Fibroblast of the conjunctiva (primary cell): ENCODE data around the gene TEKT2.

ENCODE experiments used
- DNase-seq: peaks from one replicate; pipeline ENCODE4 v3.0.0-alpha.2; 2010; ENCODE audit warnings: low read depth

TEKT2 gene

DNA sequence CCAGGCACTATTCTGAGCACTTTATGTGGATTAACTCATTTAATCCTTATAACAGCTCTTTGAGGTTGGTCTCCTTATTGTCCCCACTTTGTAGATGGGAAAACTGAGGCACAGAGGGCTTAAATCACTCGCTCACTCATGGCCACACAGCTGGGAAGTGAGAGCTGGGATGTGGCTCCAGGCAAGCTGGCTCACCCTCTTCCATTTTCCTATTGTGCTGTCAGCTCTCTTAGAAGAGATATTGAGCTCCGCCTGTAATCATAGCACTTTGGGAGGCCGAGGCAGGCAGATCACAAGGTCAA is 45.0 kb downstream of the TEKT2 start:
- no peak for DNase-seq

DNA sequence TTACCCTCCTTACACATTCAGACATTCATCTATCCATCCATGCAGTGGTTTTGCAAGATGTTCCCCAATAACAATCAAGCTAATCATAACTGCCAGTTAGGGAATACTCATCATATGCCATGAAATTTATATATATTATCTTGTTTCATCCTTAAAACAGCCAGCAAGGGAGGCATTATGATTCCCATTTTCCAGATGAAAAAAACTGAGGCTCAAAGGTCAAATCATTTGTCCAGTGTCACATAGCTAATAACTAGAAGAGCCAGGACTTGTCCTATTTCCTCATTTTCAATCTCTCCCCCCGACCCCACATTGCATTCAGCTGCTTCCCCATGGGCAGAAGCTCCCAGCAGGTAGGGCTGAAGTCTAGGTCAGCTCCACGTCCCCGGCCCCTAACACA is 48.1 kb downstream of the TEKT2 start:
- no peak for DNase-seq

DNA sequence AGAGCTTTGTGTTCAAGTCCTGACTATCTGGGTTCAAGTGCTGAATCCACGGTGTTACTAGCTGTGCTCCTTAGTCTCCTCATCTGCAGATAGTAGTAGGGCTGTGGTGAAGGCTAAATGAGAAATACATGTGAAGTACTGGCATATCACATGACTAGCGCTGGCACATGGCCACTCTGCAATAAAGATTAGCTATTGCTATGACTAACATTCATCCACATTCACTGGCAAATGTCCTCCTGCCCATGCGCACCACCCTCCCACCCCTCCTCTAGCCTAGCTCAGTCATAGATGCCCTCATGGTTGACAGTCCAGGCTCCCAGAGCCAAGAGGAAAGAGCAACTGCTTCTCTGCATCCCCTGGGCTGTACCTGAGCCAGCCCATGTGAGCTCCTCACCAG is 49.6 kb downstream of the TEKT2 start:
- DNase-seq = peak; percentile 93

DNA sequence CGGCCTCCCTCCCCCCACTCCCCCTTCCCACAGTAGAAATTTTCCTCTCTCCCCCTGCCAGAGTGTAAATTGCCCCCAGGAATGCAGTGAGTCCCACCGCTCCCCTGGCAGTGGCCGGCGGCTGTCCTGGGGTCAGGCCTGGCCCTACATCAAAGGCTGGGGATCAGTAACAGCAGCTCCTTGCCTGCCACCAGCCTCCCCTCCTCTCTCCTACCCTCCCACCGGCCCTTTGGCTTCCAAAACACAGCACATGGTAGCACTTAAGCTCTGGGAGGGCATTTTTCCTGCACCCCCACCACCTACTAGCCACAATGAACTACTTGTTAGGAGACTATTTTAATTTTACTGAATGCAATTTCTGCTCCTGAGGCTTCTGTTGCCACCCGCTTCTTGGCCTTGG is 50.1 kb downstream of the TEKT2 start:
- no peak for DNase-seq

DNA sequence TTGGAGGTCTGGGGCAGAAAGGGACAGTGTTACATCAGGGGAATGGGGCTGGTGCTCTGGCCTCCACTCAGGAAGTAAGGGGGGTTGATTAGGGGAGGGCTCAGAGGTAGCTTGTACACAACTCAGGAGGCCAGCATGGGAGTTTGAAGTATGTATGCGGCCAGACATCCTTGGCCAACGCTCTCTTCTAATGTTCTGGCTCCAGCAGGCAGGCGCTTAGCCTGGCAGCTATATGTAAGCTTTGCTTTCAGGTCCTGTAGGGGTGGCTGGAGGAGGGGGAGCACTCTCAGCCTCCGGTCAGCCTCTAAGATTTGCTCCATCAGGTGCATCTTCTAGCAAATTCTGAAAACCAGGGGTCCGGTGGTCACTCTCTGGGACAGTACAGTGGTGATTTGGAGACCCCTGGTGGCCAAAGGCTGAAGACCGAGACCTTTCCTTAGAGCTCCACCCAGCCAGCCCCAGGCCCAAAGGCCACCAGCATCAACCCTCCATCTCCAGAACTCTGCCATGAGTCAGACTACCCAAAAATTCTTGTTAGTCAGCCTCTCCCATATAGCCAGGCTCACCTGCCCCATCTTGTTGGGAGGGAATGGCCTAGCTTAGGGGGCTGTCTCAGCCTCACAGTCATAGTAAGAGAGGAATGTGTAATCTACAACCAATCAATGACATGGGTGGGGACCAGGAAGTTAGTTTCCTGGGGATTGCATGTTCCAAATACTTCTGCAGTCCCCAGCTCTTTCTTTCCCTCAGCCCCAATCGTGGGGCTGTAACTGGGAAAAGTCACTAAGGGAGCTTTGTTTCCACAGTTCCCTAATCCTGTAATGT is 50.8 kb downstream of the TEKT2 start:
- DNase-seq = peak; percentile 47

DNA sequence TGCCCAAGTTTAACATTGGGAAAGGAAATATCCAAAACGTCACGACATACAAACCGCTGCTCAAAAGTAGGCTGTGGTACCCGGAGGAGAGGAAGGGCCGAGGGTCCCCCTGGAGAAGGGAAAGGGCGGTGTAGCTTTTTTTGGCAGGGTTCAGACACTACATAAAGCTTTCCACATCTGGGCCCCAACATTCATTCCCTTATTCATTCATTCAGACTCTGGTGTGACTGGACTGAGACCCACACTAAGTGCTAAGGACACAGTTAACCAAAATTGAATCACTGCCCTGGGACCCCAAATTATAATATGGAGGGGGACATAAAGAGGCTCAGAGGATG is 51.4 kb downstream of the TEKT2 start:
- no peak for DNase-seq

DNA sequence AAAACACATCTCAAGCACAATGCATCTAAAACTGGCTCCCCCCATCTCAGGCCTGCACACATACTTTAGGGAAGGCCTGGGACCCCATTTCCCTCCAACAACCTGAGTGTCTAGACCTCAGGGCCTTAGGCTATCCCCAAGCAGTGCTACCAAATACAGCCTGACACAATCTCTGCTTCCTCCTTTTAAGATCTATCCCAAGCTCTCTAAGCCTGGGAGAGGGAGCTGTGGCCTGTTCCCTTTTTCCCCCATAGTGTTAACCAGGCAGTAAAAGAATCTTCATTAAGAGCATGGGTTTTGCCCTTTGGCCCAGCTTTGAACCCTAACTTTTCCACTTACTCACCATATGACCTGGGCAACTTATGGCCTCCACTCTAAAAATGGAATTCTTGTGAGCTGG is 51.9 kb downstream of the TEKT2 start:
- no peak for DNase-seq

DNA sequence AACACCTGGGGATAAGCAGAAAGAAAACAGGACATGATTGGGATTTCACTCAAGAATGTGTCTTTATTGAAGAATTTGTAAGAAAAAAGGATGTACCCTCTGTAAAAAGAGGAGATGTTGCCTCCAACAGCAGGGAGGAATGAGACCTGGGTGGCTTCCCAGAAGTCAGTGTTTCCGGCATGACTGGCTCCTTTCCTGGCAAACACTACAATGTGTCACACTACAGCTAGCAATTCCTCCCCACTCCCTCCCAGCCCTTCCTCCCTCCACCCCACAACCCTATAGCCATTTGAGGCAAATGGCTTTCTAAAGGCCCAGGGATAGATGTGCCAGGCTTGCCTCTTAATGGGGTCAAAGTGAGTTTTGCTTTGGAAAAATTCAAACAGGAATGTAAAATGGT is 52.6 kb downstream of the TEKT2 start:
- peak; percentile 62 for DNase-seq

DNA sequence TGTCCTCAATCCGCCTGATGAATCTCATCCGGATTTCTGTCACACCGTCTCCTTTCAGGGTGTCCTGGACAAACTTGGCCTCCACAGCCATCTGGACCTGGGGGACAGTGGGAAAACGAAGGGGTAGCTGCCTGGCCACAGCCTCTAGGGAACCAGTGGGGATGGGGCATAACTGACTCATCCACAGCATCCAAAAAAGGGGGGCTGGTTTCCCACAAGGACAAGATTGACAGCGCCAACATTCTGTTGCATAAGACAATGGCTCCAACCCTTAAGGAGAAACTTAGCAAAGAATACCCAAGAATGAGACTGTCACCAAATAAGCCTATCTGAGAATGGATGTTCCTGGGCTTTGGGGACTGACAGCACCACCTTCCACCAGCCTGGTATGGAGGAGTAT is 53.3 kb downstream of the TEKT2 start:
- no peak for DNase-seq

DNA sequence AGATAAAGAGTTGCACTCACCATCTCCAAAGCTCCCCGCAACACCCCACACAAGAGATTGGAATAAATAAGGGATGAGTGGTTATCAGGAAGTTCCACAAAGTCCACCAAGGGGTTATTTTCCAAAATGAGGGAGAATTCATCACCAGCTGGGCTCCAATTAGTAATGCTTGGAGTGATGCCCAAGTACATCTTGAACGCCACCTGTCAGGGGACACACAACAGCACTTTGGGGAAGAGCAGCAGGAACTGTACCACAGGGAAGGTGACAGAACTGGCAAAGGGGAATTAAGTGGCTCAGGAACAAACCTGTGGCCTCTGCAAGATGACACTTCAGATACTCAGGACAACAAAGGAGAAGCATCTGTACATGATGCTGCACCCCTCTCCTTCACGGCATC is 53.9 kb downstream of the TEKT2 start:
- DNase-seq = no peak
